Stimulated activated naive B cell treated with anti-CD40 and anti-IgM and Interleukin-4, amounts not matched to agents 10 μg/mL and 1 μg/mL and 100 μg/mL, for 72 hours (primary cell): ENCODE measurements around the gene ANO6.

Experiments
- ATAC-seq, 2 donors: fragments of 150-1000 bp; cut with Tn5 transposase; replicated peaks; 2 replicates each; pipeline ENCODE4 v1.10.0; 2021; ENCODE audit warnings: moderate library complexity in 1 of 2
- DNase-seq: peaks from one replicate; pipeline ENCODE4 v3.0.0; 2021
- H3K27ac Mint-ChIP-seq: one replicate; pipeline ENCODE4 v1.8.0; 2022; ENCODE audit warnings: mild to moderate bottlenecking, mixed read lengths
- H3K27me3 Mint-ChIP-seq, 2 donors: one replicate each; pipeline ENCODE4 v1.8.0; 2022; ENCODE audit warnings: mixed read lengths in 2 of 2
- H3K36me3 Mint-ChIP-seq, 2 donors: one replicate each; pipeline ENCODE4 v1.8.0; 2022; ENCODE audit warnings: mixed read lengths in 2 of 2, mild to moderate bottlenecking in 1 of 2
- H3K4me1 Mint-ChIP-seq, 2 donors: one replicate each; pipeline ENCODE4 v1.8.0; 2022; ENCODE audit warnings: mixed read lengths in 2 of 2, mild to moderate bottlenecking in 1 of 2
- H3K4me3 Mint-ChIP-seq, 2 donors: one replicate each; pipeline ENCODE4 v1.8.0; 2022; ENCODE audit warnings: mild to moderate bottlenecking in 2 of 2, mixed read lengths in 2 of 2, moderate library complexity in 1 of 2
- H3K9me3 Mint-ChIP-seq, 2 donors: one replicate each; pipeline ENCODE4 v1.8.0; 2022; ENCODE audit warnings: mixed read lengths in 2 of 2, mild to moderate bottlenecking in 1 of 2

ANO6 gene

DNA sequence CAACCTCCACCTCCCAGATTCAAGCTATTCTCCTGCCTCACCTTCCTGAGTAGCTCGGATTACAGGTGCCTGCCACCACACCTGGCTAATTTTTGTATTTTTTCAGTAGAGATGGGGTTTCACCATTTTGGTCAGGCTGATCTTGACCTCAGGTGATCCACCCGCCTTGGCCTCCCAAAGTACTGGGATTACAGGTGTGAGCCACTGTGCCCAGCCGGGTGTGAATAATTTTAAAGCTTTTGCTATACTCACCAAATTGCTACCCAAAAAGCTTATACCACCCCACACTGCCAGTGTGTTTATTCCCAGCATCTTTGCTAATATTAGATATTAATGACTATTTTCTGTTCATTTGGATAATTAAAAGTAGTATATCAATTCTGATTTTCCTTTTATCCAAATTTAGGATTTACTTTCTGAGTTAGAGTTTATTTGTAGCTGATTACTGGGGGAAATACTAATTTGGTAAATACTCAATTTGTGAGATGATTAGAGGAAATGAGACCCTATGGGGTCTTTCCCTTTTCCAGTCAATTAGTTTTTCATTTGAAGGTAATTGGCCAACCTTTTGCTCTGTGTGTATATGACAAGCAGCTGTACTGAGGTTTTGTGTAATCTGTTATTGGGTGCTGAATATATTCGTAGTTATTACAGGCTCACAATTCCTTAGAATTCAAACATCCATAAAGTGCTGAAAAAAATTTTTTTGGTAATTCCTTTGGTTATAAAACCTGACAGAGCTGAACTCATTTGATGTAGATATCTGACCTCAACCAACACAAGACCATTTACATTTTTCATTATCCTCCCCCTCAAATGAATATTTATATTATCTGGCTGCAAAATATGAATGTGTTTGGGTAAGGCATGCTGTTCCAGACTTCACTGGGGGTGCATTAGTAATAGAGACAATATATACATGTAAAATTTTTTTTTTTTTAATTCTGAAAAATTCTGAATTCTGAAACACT lies 73.6 kb downstream of the ANO6 start:
- DNase-seq (no peak), ATAC-seq (peak; percentile 94 to 96)
- Mint-ChIP-seq H3K27me3 (no peaks in the 10 kb centered on the region), H3K9me3 (no peaks in the 10 kb centered on the region), H3K4me3 (no peak overlapping the region), H3K4me1 (peaks cover 11 to 47% of the 10 kb centered on the region in 2 donors), H3K36me3 (peaks cover 0 to 4% of the 10 kb centered on the region in 2 donors), H3K27ac (no peak overlapping the region)

DNA sequence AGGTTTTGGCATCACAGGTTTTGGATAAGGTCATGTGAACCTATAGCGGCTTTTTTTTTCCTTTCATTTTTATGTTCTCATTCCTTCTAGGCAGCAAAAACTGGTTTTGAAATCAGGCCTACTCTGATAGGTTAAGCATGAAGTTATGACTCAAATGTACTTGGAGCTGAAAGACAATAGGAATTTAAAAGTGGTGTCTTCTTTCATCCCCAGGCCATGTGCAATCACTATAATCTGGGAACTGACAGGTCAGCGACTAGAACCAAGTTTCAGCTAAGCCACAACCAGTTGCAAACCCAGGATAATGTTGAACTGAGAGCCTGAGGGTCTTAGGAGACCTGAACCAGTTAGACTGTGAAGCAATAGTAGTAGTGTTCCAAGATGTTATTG lies 74.3 kb downstream of the ANO6 start:
- H3K4me3 Mint-ChIP-seq: no peak overlapping the region
- H3K27me3 Mint-ChIP-seq: no peaks in the 10 kb centered on the region
- no peak overlapping the region for H3K27ac Mint-ChIP-seq
- H3K9me3 Mint-ChIP-seq: no peaks in the 10 kb centered on the region
- peaks cover 11 to 43% of the 10 kb centered on the region in 2 donors for H3K4me1 Mint-ChIP-seq
- peaks cover 0 to 4% of the 10 kb centered on the region in 2 donors for H3K36me3 Mint-ChIP-seq
- ATAC-seq (no peak), DNase-seq (no peak)

DNA sequence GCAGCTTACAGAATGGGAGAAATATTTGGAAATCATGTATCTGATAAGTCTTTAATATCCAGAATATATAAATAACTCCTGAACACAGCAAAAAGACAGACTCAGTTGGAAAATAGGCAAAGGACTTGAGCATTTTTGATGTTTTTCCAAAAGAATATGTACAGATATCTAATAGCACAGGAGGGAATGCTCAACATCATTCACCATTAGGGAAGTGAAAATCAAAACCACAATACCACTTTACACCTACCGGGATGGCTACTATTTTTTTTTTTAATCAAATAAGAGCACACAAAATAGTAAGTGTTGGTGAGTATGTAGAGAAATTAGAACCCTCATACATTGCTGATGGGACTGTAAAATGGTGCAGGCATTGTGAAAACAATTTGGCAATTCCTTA lies 75.6 kb downstream of the ANO6 start:
- Mint-ChIP-seq H3K27me3 (no peaks in the 10 kb centered on the region), H3K4me1 (peaks cover 9 to 37% of the 10 kb centered on the region in 2 donors), H3K9me3 (no peaks in the 10 kb centered on the region), H3K36me3 (peaks cover 0 to 4% of the 10 kb centered on the region in 2 donors), H3K4me3 (no peak overlapping the region), H3K27ac (no peak overlapping the region)
- ATAC-seq (no peak), DNase-seq (no peak)

DNA sequence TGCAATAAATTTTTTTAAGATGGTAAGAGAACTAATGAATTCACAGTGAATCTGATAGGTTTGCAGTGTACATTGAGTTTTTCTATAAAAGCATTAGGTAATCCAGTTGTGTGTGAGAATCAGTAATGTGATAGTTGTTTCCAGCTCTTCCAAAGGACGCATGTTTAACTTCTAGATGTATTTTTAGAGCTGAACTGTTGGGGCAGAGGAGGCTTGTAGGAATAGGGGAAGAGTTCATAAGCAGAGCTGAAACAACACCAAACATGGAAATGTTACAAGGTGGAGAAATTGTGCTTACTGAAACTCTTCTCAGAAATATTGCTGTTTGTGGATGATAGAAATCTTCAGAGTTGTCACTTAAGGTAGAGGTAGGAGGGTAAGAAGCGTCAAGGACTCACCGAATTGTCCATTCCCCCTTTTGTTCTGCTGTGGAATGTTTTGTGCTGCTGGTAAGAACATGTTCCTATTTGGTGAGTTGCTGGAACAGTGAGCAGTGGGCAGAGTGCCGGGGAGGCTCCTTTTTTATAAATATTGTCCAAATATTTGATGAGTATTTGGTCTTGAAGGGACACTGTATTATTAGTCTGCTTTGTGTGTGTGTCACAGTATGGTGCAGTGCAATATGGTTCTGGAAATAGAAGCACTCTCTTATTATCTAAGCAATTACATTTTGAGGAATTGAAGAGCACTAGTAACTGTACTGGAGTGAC lies 76.7 kb downstream of the ANO6 start:
- ATAC-seq (no peak), DNase-seq (no peak)
- peaks cover 9 to 30% of the 10 kb centered on the region in 2 donors for H3K4me1 Mint-ChIP-seq
- H3K36me3 Mint-ChIP-seq: peaks cover 0 to 4% of the 10 kb centered on the region in 2 donors
- no peak overlapping the region for H3K27ac Mint-ChIP-seq
- H3K4me3 Mint-ChIP-seq: no peak overlapping the region
- no peaks in the 10 kb centered on the region for H3K9me3 Mint-ChIP-seq
- H3K27me3 Mint-ChIP-seq: no peaks in the 10 kb centered on the region

DNA sequence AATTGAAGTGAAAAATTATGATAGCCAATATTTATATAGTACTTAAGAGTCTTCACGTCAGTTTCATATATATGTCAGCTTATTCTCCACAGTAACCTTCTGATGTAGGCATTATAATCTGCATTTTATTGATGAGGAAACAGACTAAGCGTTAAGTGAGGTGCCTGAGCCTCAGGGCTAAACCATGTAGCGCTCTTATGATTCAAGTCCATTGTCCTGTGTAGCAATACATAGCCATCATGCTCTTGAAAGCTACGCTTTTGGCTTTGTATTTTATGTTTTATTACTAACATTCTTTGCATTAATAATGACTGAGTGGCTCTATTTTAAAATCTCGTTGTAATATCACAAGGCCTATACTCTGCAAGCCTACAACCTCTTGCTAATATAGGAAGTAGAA lies 79.0 kb downstream of the ANO6 start:
- Mint-ChIP-seq H3K27ac (no peak overlapping the region), H3K4me1 (peaks cover 8 to 23% of the 10 kb centered on the region in 2 donors), H3K9me3 (no peaks in the 10 kb centered on the region), H3K36me3 (peaks cover 0 to 4% of the 10 kb centered on the region in 2 donors), H3K27me3 (no peaks in the 10 kb centered on the region), H3K4me3 (no peak overlapping the region)
- no peak for DNase-seq
- ATAC-seq: no peak

DNA sequence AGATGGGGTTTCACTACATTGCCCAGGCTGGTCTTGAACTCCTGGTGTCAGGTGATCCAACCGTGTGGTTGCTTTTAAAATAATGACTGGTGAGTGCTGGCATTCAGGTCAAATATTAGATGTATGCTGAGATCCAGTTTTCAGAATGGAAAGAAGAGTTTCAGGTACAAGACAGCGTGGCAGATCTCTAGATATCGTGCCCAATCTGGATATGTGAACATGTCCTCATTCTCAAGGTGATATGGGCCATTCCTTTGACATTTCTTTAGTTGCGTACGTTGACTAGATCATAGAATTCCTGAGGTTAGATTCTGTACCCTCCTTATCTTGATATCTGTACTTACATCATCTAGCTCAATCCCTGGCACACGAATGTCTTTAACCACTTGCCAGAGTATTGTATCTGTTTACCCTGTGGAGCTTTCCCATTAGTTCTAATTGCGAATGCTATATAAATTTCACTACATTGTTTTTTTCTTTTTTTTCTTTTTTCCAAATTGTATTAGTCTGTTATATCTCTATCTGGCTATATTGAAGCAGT lies 80.2 kb downstream of the ANO6 start:
- ATAC-seq (no peak), DNase-seq (no peak)
- Mint-ChIP-seq H3K4me3 (no peak overlapping the region), H3K4me1 (peaks cover 5 to 17% of the 10 kb centered on the region in 2 donors), H3K9me3 (no peaks in the 10 kb centered on the region), H3K27ac (no peak overlapping the region), H3K27me3 (no peaks in the 10 kb centered on the region), H3K36me3 (no peaks in the 10 kb centered on the region)

DNA sequence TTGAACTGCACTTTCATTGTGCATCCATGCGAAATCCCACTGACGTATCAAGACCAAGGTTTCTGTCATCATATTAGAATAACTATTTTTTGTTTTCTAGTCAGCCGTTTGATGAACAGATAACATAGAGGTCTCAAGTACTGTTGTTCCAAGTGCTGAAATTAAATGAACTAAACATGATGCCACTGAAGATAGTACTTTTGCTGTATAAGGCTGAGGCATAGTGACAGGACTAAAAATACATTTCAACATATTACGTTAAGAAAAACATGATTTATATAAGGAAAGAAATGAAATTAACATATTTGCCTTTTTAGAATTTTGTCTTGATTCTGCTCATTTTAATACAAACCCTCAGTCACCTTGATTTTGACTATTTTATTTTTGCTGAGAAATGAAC lies 82.2 kb downstream of the ANO6 start:
- no peaks in the 10 kb centered on the region for H3K4me1 Mint-ChIP-seq
- peaks cover 0 to 2% of the 10 kb centered on the region in 2 donors for H3K36me3 Mint-ChIP-seq
- H3K27ac Mint-ChIP-seq: no peak overlapping the region
- H3K27me3 Mint-ChIP-seq: no peaks in the 10 kb centered on the region
- no peaks in the 10 kb centered on the region for H3K9me3 Mint-ChIP-seq
- no peak for DNase-seq
- ATAC-seq: no peak
- no peak overlapping the region for H3K4me3 Mint-ChIP-seq

DNA sequence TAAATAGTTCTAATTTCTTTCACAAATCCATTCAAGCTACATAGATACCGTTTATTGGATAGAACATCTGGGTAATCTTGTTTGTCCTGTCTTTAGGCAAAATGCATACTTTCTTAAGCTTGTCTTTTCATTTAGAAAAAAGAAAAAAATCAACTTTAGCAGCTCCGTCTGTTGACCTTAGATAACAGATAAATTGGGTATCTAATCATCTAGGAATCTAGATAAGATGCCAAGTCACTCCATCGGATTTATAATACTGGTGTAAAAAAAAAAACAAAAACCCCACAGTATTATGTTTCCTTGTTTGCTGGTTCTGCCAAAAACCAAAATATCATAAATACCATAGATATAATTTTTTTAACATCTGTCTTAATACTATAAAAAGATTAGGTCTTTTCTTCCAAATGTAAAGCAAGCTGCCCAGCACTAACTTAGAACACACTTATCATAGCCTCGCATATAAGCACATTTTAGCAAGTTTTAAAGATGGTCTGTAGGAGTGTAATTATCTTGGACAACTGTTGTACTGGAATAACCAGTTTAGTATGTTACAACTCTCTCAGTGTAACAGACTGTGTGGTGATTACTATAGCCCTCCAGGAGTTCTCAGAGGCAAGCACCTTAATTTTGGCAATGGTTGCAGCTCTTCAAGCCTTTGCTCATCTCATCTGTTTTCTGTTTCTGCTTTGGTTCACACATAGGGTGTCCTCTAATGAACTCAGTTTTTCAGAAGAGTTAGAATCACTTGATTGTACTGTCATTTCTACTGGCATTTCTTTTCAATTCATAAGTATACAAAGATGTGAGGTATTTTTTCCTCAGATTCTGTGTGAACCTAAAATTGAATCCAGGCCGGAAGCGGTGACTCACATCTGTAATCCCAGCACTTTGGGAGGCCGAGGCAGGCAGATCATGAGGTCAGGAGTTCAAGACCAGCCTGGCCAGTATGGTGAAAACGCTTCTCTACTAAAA lies 83.1 kb downstream of the ANO6 start:
- no peak overlapping the region for H3K27ac Mint-ChIP-seq

DNA sequence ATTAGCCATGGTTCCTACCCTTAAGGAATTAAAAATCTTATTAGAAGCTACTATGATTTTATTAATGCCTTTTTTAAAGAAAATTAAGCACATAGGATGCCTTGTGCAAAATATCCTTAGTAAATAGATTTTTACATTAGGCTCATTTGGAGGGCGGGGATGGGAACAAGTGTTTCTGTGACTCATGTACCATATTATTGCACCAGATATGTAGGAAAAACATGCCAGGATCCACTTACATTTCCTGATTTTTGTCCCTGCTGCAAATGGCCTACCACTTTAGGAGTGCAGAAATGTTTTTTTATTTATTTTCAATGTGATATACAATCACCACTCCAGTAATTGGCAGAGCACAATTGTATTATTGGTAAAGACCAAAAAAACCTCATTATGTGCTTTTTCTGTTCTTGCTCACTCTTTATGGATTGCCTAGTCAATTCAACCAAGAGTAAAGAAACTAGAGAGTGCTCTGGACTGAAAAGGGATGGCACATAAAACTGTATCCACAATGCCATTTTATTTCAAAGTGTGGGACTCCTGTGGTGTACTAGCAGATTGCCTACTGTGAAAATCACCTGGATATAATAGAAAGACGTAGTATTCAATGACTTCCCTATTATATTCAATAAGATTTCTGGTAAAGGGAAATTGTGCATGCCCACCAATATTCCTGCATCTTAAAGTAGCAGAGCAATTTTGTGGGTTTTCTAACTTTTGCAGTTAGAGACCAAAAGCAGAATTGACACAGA lies 86.9 kb downstream of the ANO6 start:
- H3K9me3 Mint-ChIP-seq: no peaks in the 10 kb centered on the region
- H3K27me3 Mint-ChIP-seq: no peaks in the 10 kb centered on the region
- ATAC-seq (no peak), DNase-seq (no peak)
- no peaks in the 10 kb centered on the region for H3K4me1 Mint-ChIP-seq
- peaks cover 9 to 12% of the 10 kb centered on the region in 2 donors for H3K36me3 Mint-ChIP-seq
- H3K4me3 Mint-ChIP-seq: no peak overlapping the region
- H3K27ac Mint-ChIP-seq: no peak overlapping the region

More for the DNA sequence above, 83.1 kb downstream of the ANO6 start:
- DNase-seq: no peak
- Mint-ChIP-seq H3K4me3 (no peak overlapping the region), H3K4me1 (no peaks in the 10 kb centered on the region), H3K9me3 (no peaks in the 10 kb centered on the region), H3K36me3 (peaks cover 3 to 4% of the 10 kb centered on the region in 2 donors), H3K27me3 (no peaks in the 10 kb centered on the region)
- no peak for ATAC-seq

DNA sequence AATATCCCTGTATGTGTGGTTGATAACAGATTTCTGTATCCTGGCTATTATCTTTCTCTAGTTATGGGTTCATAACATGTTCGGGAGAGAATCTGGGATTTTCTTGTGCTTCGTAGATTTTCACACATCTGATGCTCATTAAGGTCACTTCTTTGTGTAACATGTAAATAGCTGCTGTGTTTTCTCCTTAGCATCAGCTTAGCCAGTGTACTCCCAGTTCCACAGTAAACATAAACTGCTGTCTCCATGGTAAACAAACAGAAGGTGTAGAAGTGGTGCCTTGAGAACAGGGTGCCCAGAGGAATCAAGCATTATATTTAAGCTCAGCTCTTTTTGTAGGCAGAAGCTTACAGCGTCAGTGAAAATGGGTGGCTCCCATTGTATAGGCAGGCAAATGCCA lies 88.0 kb downstream of the ANO6 start:
- Mint-ChIP-seq H3K9me3 (no peaks in the 10 kb centered on the region), H3K36me3 (peaks cover 9 to 12% of the 10 kb centered on the region in 2 donors), H3K4me3 (no peak overlapping the region), H3K27me3 (no peaks in the 10 kb centered on the region), H3K27ac (no peak overlapping the region), H3K4me1 (no peaks in the 10 kb centered on the region)
- ATAC-seq: no peak
- DNase-seq: no peak

DNA sequence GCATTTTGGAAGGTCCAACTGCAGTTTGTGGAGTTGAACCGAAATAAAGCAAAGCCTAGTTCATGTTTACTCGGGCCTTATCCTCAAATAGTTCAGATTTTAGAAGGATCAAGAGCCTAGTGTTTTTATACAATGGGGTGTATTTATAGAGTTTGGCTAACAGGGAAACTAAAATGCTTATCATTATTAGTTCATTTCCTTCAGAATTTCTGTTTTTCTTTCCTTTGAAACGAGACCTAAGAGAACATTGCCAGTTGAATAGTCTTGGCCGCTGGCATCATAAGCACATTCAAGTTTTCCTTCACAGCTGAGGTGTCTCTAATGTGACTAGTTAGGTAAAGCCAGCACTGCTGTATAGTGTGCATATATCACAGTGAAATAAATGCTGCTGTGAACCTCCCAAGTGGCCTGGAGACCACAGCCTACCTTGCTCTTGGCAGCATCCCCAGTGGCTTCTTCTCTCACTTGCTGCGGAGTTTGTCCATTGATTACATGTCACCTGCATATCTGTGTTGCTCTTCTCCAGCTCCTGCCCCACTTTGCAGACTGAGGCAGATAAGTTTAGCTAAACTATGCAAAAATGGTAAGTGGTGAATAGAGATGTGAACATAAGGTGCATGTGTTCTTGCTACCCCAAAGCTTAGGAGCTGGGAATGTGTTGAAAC lies 88.8 kb downstream of the ANO6 start:
- no peaks in the 10 kb centered on the region for H3K4me1 Mint-ChIP-seq
- no peaks in the 10 kb centered on the region for H3K9me3 Mint-ChIP-seq
- no peaks in the 10 kb centered on the region for H3K27me3 Mint-ChIP-seq
- DNase-seq: no peak
- no peak overlapping the region for H3K27ac Mint-ChIP-seq
- no peak for ATAC-seq
- no peak overlapping the region for H3K4me3 Mint-ChIP-seq
- peaks cover 9 to 12% of the 10 kb centered on the region in 2 donors for H3K36me3 Mint-ChIP-seq

DNA sequence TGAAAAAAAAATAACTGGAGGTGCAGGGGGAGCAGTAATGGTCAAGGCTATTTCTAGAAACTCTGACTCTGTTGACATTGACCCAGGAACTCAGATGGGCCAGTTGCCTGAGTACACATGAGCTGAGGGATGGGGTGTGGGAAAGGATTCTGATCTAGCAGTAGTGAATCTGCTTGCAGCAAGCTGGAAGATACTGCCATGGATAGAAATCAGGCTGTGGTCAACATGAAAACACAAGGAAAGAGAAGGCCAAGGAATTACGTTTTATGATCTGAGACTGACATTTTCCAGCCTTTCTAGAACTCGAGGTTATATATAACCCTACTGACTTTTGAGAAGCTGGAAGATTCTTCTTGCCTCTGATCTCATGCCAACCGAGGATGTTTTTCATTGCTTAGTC lies 90.0 kb downstream of the ANO6 start:
- Mint-ChIP-seq H3K27ac (no peak overlapping the region), H3K27me3 (no peaks in the 10 kb centered on the region), H3K36me3 (peaks cover 9 to 12% of the 10 kb centered on the region in 2 donors), H3K4me1 (no peaks in the 10 kb centered on the region), H3K4me3 (no peak overlapping the region), H3K9me3 (no peaks in the 10 kb centered on the region)
- ATAC-seq (no peak), DNase-seq (no peak)
